Heart right ventricle (tissue), 16 donors: ENCODE measurements around the gene COL6A2. TPM values are rescaled to one million over a fixed set of nuclear protein-coding genes. Genes with fewer than 3 reads are reported as not detected.

ENCODE experiments used
- ATAC-seq, 8 donors: fragments of 200-7000 bp; cut with Tn5 transposase; one replicate each; pipeline ENCODE4 v1.9.1; 2020; ENCODE audit warnings: mild to moderate bottlenecking in 8 of 8, moderate library complexity in 8 of 8, moderate number of reproducible peaks in 1 of 8
- DNase-seq, 2 donors: peaks; one replicate each; pipeline ENCODE4 v3.0.0-alpha.2; 2020
- H3K27ac ChIP-seq, 10 donors: fragments of 200-600 bp; sonication (generic) in 2 of 10; one replicate each; pipeline versions ENCODE4 v1.5.0 to v1.8.0; 2020 to 2022; ENCODE audit warnings: mild to moderate bottlenecking in 3 of 10
- H3K27me3 ChIP-seq, 7 donors: fragments of 200-600 bp; one replicate each; pipeline ENCODE4 v1.8.0; 2021 to 2022; ENCODE audit warnings: mild to moderate bottlenecking in 2 of 7
- H3K36me3 ChIP-seq, 9 donors: fragments of 200-600 bp; sonication (generic) in 1 of 9; one replicate each; pipeline versions ENCODE4 v1.5.0 to v1.8.0; 2020 to 2022; ENCODE audit warnings: mild to moderate bottlenecking in 2 of 9
- H3K4me1 ChIP-seq, 9 donors: fragments of 200-600 bp; sonication (generic) in 1 of 9; one replicate each; pipeline versions ENCODE4 v1.5.0 to v1.8.0; 2020 to 2022; ENCODE audit warnings: mild to moderate bottlenecking in 4 of 9
- H3K4me3 ChIP-seq, 10 donors: fragments of 200-600 bp; sonication (generic) in 2 of 10; one replicate each; pipeline versions ENCODE4 v1.5.0 to v1.8.0; 2020 to 2022; ENCODE audit warnings: mild to moderate bottlenecking in 7 of 10, moderate library complexity in 2 of 10
- H3K9me3 ChIP-seq, 11 donors: fragments of 200-600 bp in 10 of 11; sonication (generic) in 2 of 11; one replicate each; pipeline versions ENCODE4 v1.5.0 to v1.8.0; 2013 to 2022; ENCODE audit warnings: mild to moderate bottlenecking in 2 of 11, control low read depth in 1 of 11, moderate library complexity in 1 of 11
- CTCF ChIP-seq, 9 donors: fragments of 200-600 bp; sonication (generic) in 2 of 9; IDR thresholded peaks; one replicate each; pipeline versions ENCODE4 v1.5.0 to v1.8.0; 2021 to 2022; ENCODE audit warnings: antibody characterized with exemption in 9 of 9, mild to moderate bottlenecking in 5 of 9, moderate library complexity in 1 of 9
- WGBS, 2 donors: extraction: QIAGEN DNeasy Blood & Tissue Kit; methylation state at CpG; one replicate each; pipeline ENCODE4 v1.1.7; 2013; ENCODE audit warnings: inconsistent platforms in 1 of 2; 5-methylcytosine and 5-hydroxymethylcytosine counted together
- intact Hi-C, 10 donors: fragments of 100-400 bp; cut with DNase I; formaldehyde crosslinking; loops; one replicate each; pipeline versions ENCODE4 v1.11.1 to v1.14.2; 2022
- polyA plus RNA-seq, 2 donors: library from polyadenylated mRNA; stranded (reverse); fragments of 200-250 nt; gene quantifications; one replicate each; pipeline ENCODE4 v1.2.3, GENCODE V29; 2013
- total RNA-seq, 10 donors: library from RNA; stranded (reverse); fragmentation: NEBNext Ultra II Directional in 3 of 10; extraction: Animal tissue kit (Norgen Biotek cat#: 25700) in 3 of 10; gene quantifications; one replicate each; pipeline versions ENCODE4 v1.2.1 to v1.2.4, GENCODE V29; 2021 to 2023
- donor health status: Arrhythmogenic right ventricular cardiomyopathy.
- donor health status: ischemic (EF 13 %, LVEDD 7.1; RV severe dilation, severe dysfunction).
- donor health status: healthy with polysubstance abuse.
- donor health status: DM: no; HTN: yes; CAD: no.
- donor health status: DM: no; HTN: no; CAD: no.
- donor health status: ischemic (EF 25% LVEDD 6.9; RV normal size, moderate dysfunction).
- donor health status: ischemic (EF 25% LVEDD 5.7; RV mildly dilated, moderate dysfunction).
- donor health status: healthy.
- donor health status: DM: yes; HTN: yes; CAD: no.
- donor health status: Ischemic cardiomyopathy.
- donor health status: ischemic (EF 35%, LVEDD 5.7; RV mildly dilated, moderate dysfunction).
- donor health status: nonischemic (EF 11% LVEDD 7.7; RV severe dilation, severe dysfunction).
- donor health status: DM: yes; HTN: yes; CAD: no.
- donor health status: PGD.
- donor health status: ischemic (EF 29% LVEDD 5.4; RV normal size, mild dysfunction).
- donor health status: nonischemic (EF 23%, LVEDD 6.1; RV moderate dilation, normal function).

COL6A2 gene
- total and polyA plus RNA-seq, 12 donors: 76.6 to 370 (median 162) TPM

- DNase-seq: no peak
- ATAC-seq: no peak
- intact Hi-C loops: loop anchor here in 4 of 10 donors (5.0 to 10.0 kb wide), 3 partner anchors 83 to 105 kb away; no protein-coding TSS in a partner anchor
Measured at GRCh38 chr21:46149205-46149901, 51.4 kb downstream of the COL6A2 start.

GRCh38 chr21:46150073-46150472 is 52.2 kb downstream of the COL6A2 start:
- no peak for TF ChIP-seq CTCF (IDR thresholded peaks at IDR 0.05)
- Histone ChIP-seq H3K4me3 (no peak overlapping the region), H3K27me3 (no peaks in the 10 kb centered on the region), H3K27ac (no peak overlapping the region), H3K9me3 (no peaks in the 10 kb centered on the region), H3K4me1 (peaks cover 4 to 15% (median 10%) of the 10 kb centered on the region in 9 donors), H3K36me3 (no peaks in the 10 kb centered on the region)
- intact Hi-C loops: loop anchor here in 3 of 10 donors (5.0 to 10.0 kb wide), 2 partner anchors 65 to 77 kb away; partner anchors contain the start of gene LSS (in 1 of the 3)
- ATAC-seq (no peak), DNase-seq (no peak)
- 81 to 86% methylated on average over 19 of the region's 19 CpGs for WGBS, 2 donors

More at GRCh38 chr21:46149205-46149901, 51.4 kb downstream of the COL6A2 start:
- Histone ChIP-seq H3K27ac (no peak overlapping the region), H3K9me3 (no peaks in the 10 kb centered on the region), H3K36me3 (no peaks in the 10 kb centered on the region), H3K4me3 (no peak overlapping the region), H3K4me1 (peaks cover 4 to 15% (median 10%) of the 10 kb centered on the region in 9 donors), H3K27me3 (no peaks in the 10 kb centered on the region)
- WGBS, 2 donors: 87 to 90% methylated on average over 22 of the region's 22 CpGs
- no peak for TF ChIP-seq CTCF (IDR thresholded peaks at IDR 0.05)

- ATAC-seq (no peak), DNase-seq (no peak)
- H3K27me3 ChIP-seq: no peaks in the 10 kb centered on the region
- H3K4me1 ChIP-seq: peaks cover 4 to 15% (median 10%) of the 10 kb centered on the region in 9 donors
- TF ChIP-seq CTCF (IDR thresholded peaks at IDR 0.05): no peak
- no peak overlapping the region for H3K27ac ChIP-seq
- H3K4me3 ChIP-seq: no peak overlapping the region
- no peaks in the 10 kb centered on the region for H3K9me3 ChIP-seq
- WGBS, 2 donors: 90 to 93% methylated on average over 24 of the region's 24 CpGs
- H3K36me3 ChIP-seq: no peaks in the 10 kb centered on the region
- intact Hi-C loops: loop anchor here in 3 of 10 donors (5.0 to 10.0 kb wide), 2 partner anchors 64 to 77 kb away; partner anchors contain the start of gene LSS (in 1 of the 3)
Measured at GRCh38 chr21:46150491-46151121, 52.7 kb downstream of the COL6A2 start.

- Histone ChIP-seq H3K27ac (no peak overlapping the region), H3K4me1 (peaks cover 4 to 15% (median 10%) of the 10 kb centered on the region in 9 donors), H3K9me3 (no peaks in the 10 kb centered on the region), H3K27me3 (no peaks in the 10 kb centered on the region), H3K4me3 (no peak overlapping the region), H3K36me3 (no peaks in the 10 kb centered on the region)
- 87 to 91% methylated on average over 47 of the region's 47 CpGs for WGBS, 2 donors
- DNase-seq (no peak), ATAC-seq (no peak)
- intact Hi-C loops: loop anchor here in 3 of 10 donors (5.0 to 10.0 kb wide), 2 partner anchors 63 to 76 kb away; partner anchors contain the start of gene LSS (in 1 of the 3)
- no peak for TF ChIP-seq CTCF (IDR thresholded peaks at IDR 0.05)
Measured at GRCh38 chr21:46151261-46151988, 53.5 kb downstream of the COL6A2 start.
